GM12878 (cell line): Measurements from ENCODE around the gene PATZ1.

Experiments used
- BRCA1 ChIP-seq: IDR thresholded peaks from 2 replicates; pipeline ENCODE4 v1.6.1; 2011; ENCODE audit warnings: low read depth, low read length, improper control_type of control experiment
- POLR2A ChIP-seq: IDR thresholded peaks from 2 replicates; pipeline ENCODE4 v1.6.1; 2011; ENCODE audit warnings: low read depth, mild to moderate bottlenecking, low read length
- POLR2AphosphoS5 ChIP-seq: IDR thresholded peaks from 2 replicates; pipeline ENCODE4 v1.6.1; 2011; ENCODE audit warnings: mild to moderate bottlenecking, low read length, inconsistent platforms
- TF ChIP-seq, protein P1 (sequence below): IDR thresholded peaks from 2 replicates; pipeline ENCODE4 v1.6.1; 2011; ENCODE audit warnings: low read depth, low read length, improper control_type of control experiment, borderline replicate concordance
- TF ChIP-seq, protein P2 (sequence below), 3 experiments: IDR thresholded peaks in 2 of 3; conservative IDR thresholded peaks in 1 of 3; 2 replicates each; pipeline ENCODE4 v1.5.1; 2011; ENCODE audit warnings: low read depth in 3 of 3, low read length in 3 of 3, mild to moderate bottlenecking in 3 of 3, control low read depth in 2 of 3, moderate library complexity in 2 of 3, inconsistent platforms in 1 of 3, mixed read lengths in 1 of 3; ENCODE audit not compliant: control insufficient read depth in 2 of 3, insufficient read depth in 1 of 3; ENCODE audit errors: extremely low read depth in 1 of 3
- TF ChIP-seq, protein P3 (sequence below): IDR thresholded peaks from 2 replicates; pipeline ENCODE4 v1.6.1; 2012; ENCODE audit warnings: mild to moderate bottlenecking, low read depth, low read length
- TF ChIP-seq, protein P4 (sequence below): IDR thresholded peaks from 2 replicates; pipeline ENCODE4 v1.6.1; 2011; ENCODE audit warnings: borderline replicate concordance, low read depth, mild to moderate bottlenecking, moderate library complexity, mixed read lengths, low read length; ENCODE audit not compliant: insufficient read depth; ENCODE audit errors: extremely low read length

DNA sequence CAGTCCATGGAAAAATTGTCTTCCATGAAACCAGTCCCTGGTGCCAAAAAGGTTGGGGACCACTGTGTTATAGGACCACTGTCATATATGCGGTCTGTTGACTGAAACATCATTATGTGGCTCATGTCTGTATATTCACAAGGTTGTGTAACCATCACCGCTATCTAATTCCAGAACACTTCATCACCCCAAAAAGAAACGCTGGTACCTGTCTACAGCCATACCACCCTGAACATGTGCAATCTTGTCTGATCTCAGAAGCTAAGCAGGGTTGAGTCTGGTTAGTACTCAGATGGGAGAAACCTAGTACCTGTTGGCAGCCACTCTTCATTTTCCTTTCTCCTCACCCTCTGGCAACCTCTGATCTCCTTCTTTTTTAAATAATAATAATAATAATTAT, 41.0 kb downstream of the PATZ1 start:
- TF ChIP-seq POLR2AphosphoS5: no peak
- TF ChIP-seq, protein P1, sequence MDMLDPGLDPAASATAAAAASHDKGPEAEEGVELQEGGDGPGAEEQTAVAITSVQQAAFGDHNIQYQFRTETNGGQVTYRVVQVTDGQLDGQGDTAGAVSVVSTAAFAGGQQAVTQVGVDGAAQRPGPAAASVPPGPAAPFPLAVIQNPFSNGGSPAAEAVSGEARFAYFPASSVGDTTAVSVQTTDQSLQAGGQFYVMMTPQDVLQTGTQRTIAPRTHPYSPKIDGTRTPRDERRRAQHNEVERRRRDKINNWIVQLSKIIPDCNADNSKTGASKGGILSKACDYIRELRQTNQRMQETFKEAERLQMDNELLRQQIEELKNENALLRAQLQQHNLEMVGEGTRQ: no peak
- TF ChIP-seq, protein P2, sequence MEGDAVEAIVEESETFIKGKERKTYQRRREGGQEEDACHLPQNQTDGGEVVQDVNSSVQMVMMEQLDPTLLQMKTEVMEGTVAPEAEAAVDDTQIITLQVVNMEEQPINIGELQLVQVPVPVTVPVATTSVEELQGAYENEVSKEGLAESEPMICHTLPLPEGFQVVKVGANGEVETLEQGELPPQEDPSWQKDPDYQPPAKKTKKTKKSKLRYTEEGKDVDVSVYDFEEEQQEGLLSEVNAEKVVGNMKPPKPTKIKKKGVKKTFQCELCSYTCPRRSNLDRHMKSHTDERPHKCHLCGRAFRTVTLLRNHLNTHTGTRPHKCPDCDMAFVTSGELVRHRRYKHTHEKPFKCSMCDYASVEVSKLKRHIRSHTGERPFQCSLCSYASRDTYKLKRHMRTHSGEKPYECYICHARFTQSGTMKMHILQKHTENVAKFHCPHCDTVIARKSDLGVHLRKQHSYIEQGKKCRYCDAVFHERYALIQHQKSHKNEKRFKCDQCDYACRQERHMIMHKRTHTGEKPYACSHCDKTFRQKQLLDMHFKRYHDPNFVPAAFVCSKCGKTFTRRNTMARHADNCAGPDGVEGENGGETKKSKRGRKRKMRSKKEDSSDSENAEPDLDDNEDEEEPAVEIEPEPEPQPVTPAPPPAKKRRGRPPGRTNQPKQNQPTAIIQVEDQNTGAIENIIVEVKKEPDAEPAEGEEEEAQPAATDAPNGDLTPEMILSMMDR (IDR thresholded peaks at IDR 0.05 in 2 of 3, conservative IDR thresholded peaks at IDR 0.05 in 1 of 3; ENCODE audit: control insufficient read depth in 2 of 3, extremely low read depth in 1 of 3, insufficient read depth in 1 of 3, low read depth in 3 of 3, low read length in 3 of 3): no peak
- TF ChIP-seq, protein P3, sequence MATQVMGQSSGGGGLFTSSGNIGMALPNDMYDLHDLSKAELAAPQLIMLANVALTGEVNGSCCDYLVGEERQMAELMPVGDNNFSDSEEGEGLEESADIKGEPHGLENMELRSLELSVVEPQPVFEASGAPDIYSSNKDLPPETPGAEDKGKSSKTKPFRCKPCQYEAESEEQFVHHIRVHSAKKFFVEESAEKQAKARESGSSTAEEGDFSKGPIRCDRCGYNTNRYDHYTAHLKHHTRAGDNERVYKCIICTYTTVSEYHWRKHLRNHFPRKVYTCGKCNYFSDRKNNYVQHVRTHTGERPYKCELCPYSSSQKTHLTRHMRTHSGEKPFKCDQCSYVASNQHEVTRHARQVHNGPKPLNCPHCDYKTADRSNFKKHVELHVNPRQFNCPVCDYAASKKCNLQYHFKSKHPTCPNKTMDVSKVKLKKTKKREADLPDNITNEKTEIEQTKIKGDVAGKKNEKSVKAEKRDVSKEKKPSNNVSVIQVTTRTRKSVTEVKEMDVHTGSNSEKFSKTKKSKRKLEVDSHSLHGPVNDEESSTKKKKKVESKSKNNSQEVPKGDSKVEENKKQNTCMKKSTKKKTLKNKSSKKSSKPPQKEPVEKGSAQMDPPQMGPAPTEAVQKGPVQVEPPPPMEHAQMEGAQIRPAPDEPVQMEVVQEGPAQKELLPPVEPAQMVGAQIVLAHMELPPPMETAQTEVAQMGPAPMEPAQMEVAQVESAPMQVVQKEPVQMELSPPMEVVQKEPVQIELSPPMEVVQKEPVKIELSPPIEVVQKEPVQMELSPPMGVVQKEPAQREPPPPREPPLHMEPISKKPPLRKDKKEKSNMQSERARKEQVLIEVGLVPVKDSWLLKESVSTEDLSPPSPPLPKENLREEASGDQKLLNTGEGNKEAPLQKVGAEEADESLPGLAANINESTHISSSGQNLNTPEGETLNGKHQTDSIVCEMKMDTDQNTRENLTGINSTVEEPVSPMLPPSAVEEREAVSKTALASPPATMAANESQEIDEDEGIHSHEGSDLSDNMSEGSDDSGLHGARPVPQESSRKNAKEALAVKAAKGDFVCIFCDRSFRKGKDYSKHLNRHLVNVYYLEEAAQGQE: no peak
- TF ChIP-seq POLR2A: no peak
- TF ChIP-seq BRCA1: no peak
- TF ChIP-seq, protein P4, sequence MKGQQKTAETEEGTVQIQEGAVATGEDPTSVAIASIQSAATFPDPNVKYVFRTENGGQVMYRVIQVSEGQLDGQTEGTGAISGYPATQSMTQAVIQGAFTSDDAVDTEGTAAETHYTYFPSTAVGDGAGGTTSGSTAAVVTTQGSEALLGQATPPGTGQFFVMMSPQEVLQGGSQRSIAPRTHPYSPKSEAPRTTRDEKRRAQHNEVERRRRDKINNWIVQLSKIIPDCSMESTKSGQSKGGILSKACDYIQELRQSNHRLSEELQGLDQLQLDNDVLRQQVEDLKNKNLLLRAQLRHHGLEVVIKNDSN: no peak
